ENCODE measurements around the gene SOCS2. TPM values are rescaled to one million over a fixed set of nuclear protein-coding genes. Genes with fewer than 3 reads are reported as not detected.
"Not testable (repeated sequence)": the region's sequence is repeated elsewhere in the genome, so short reads cannot be mapped to it uniquely, and the experiment has no call there.

The SOCS2 gene
- total and polyA plus RNA-seq, 7 donors = 17.5 to 118 (median 75.2) TPM

GRCh38 chr12:93624595-93625294 lies 52.3 kb downstream of the SOCS2 start:
- no peaks in the 10 kb centered on the region for H3K27me3 ChIP-seq
- H3K36me3 ChIP-seq = no peaks in the 10 kb centered on the region
- H3K4me1 ChIP-seq = peaks cover 0 to 7% (median 0%) of the 10 kb centered on the region in 4 donors
- peak overlapping the region in 2 of 4 donors; percentile 16 to 71 for H3K27ac ChIP-seq
- intact Hi-C loops (cut with DNase I) = no loop called here
- DNase-seq = no peak
- WGBS, 2 donors = 58 to 66% methylated on average over 2 of the region's 2 CpGs
- no peak overlapping the region for H3K4me3 ChIP-seq
- TF ChIP-seq POLR2A (IDR thresholded peaks at IDR 0.05) = no peak
- peak in 1 of 4 donors; percentile 38 for TF ChIP-seq POLR2AphosphoS5 (IDR thresholded peaks at IDR 0.05)
- no peaks in the 10 kb centered on the region for H3K9me3 ChIP-seq

- DNase-seq; H3K36me3 ChIP-seq; H3K9me3 ChIP-seq; intact Hi-C loops (cut with DNase I); H3K4me1 ChIP-seq; H3K4me3 ChIP-seq; H3K27me3 ChIP-seq: not testable (repeated sequence)
- WGBS, 2 donors = 85 to 86% methylated on average over 8 of the region's 8 CpGs
- H3K27ac ChIP-seq = peak overlapping the region in 1 of 4 donors; percentile 71
Observed at GRCh38 chr12:93625295-93625645, 52.8 kb downstream of the SOCS2 start.

- Histone ChIP-seq H3K4me3 (no peak overlapping the region), H3K4me1 (peaks cover 0 to 7% (median 0%) of the 10 kb centered on the region in 4 donors), H3K27ac (no peak overlapping the region), H3K36me3 (no peaks in the 10 kb centered on the region), H3K27me3 (no peaks in the 10 kb centered on the region), H3K9me3 (no peaks in the 10 kb centered on the region)
- 88 to 91% methylated on average over 4 of the region's 4 CpGs for whole genome bisulfite sequencing, 2 donors
- no peak for DNase-seq
- TF ChIP-seq EP300 (IDR thresholded peaks at IDR 0.05) = no peak
- TF ChIP-seq POLR2A (IDR thresholded peaks at IDR 0.05) = no peak
- no peak for TF ChIP-seq POLR2AphosphoS5 (IDR thresholded peaks at IDR 0.05)
- no peak for TF ChIP-seq CTCF (IDR thresholded peaks at IDR 0.05)
- intact Hi-C loops (cut with DNase I) = no loop called here
Observed at GRCh38 chr12:93626160-93626559, 53.7 kb downstream of the SOCS2 start.

Other genes starting within 250 kb of the SOCS2 start
- gene NUDT4, start 194.8 kb upstream of the SOCS2 start, total RNA-seq = 10 to 100 TPM; 45.7 to 50.8 (median 48.3) TPM
- gene NUDT4, start 194.8 kb upstream of the SOCS2 start, polyA plus RNA-seq = 10 to 100 TPM; 46.0 to 83.7 (median 67.9) TPM
- 10 to 100 TPM; 23.0 to 28.0 (median 23.9) TPM for gene UBE2N, start 130.7 kb upstream of the SOCS2 start, total RNA-seq
- gene UBE2N, start 130.7 kb upstream of the SOCS2 start, polyA plus RNA-seq = 100 to 1,000 TPM in 1 of 3 donors, 10 to 100 TPM in 2; 79.3 to 102 (median 87.4) TPM
- 10 to 100 TPM; 37.9 to 51.9 (median 44.2) TPM for gene MRPL42, start 105.2 kb upstream of the SOCS2 start, total RNA-seq
- 10 to 100 TPM; 43.9 to 79.5 (median 54.7) TPM for gene MRPL42, start 105.2 kb upstream of the SOCS2 start, polyA plus RNA-seq
- 10 to 100 TPM; 43.7 to 98.9 (median 61.0) TPM for gene CRADD, start 104.7 kb downstream of the SOCS2 start, total RNA-seq
- gene CRADD, start 104.7 kb downstream of the SOCS2 start, polyA plus RNA-seq = 10 to 100 TPM; 14.1 to 39.1 (median 27.0) TPM